K562 (cell line): ENCODE data around the gene ATL2. TPM values are rescaled to one million over a fixed set of nuclear protein-coding genes. Genes with fewer than 3 reads are reported as not detected.
A peak's percentile ranks its signal among the peaks of the same experiment; 100 is the strongest.

Experiments
- ADNP ChIP-seq: fragments of 200-800 bp; sonication (Bioruptor generic); IDR thresholded peaks from 2 replicates; pipeline ENCODE4 v1.6.1; 2016; ENCODE audit warnings: missing genetic modification characterization, missing compliant biosample characterization
- CBX1 ChIP-seq: sonication (generic); IDR thresholded peaks from 2 replicates; pipeline ENCODE4 v1.6.1; 2016; ENCODE audit warnings: antibody characterized with exemption, low read depth, mild to moderate bottlenecking
- E2F5 ChIP-seq: sonication (generic); formaldehyde crosslinking; IDR thresholded peaks from 2 replicates; pipeline ENCODE4 v1.8.0; 2022; ENCODE audit warnings: mild to moderate bottlenecking, missing genetic modification reagents
- E2F6 ChIP-seq, 2 experiments: IDR thresholded peaks; 2 replicates each; pipeline ENCODE4 v1.6.1; 2011; ENCODE audit warnings: borderline replicate concordance in 1 of 2, control low read depth in 1 of 2, low read depth in 1 of 2, low read length in 1 of 2, mild to moderate bottlenecking in 1 of 2, mixed read lengths in 1 of 2, moderate library complexity in 1 of 2; ENCODE audit not compliant: insufficient read depth in 1 of 2, insufficient read length in 1 of 2, poor library complexity in 1 of 2, severe bottlenecking in 1 of 2; ENCODE audit errors: extremely low read depth in 1 of 2
- FOSL1 ChIP-seq: fragments of 200-800 bp; sonication (Bioruptor generic); conservative IDR thresholded peaks from 2 replicates; pipeline ENCODE4 v1.6.1; 2016; ENCODE audit warnings: missing genetic modification characterization, missing compliant biosample characterization
- GMEB1 ChIP-seq: fragments of 250-450 bp; sonication (Bioruptor Pico); IDR thresholded peaks from 2 replicates; pipeline ENCODE4 v1.4.0; 2020; ENCODE audit warnings: mild to moderate bottlenecking
- HNRNPLL ChIP-seq: fragments of 200-400 bp; formaldehyde crosslinking; IDR thresholded peaks from 2 replicates; pipeline ENCODE4 v1.6.1; 2017; ENCODE audit warnings: low read length, low read depth, mild to moderate bottlenecking; ENCODE audit not compliant: poor library complexity, severe bottlenecking
- LCOR ChIP-seq: sonication (generic); formaldehyde crosslinking; IDR thresholded peaks from 2 replicates; pipeline ENCODE4 v1.8.0; 2022; ENCODE audit warnings: mild to moderate bottlenecking, missing genetic modification reagents
- LEF1 ChIP-seq: fragments of 450-650 bp; IDR thresholded peaks from 2 replicates; pipeline ENCODE4 v1.6.1; 2016; ENCODE audit warnings: mild to moderate bottlenecking
- NR2C2 ChIP-seq, 2 experiments: fragments of 200-800 bp in 1 of 2; sonication (Bioruptor generic) in 1 of 2; sonication (generic) in 1 of 2; formaldehyde crosslinking in 1 of 2; IDR thresholded peaks; 2 replicates each; pipeline versions ENCODE4 v1.6.1 to v1.8.0; 2016 to 2022; ENCODE audit warnings: mild to moderate bottlenecking in 1 of 2, missing compliant biosample characterization in 1 of 2, missing genetic modification characterization in 1 of 2, missing genetic modification reagents in 1 of 2
- PML ChIP-seq: IDR thresholded peaks from 2 replicates; pipeline ENCODE4 v1.6.1; 2012; ENCODE audit warnings: low read length, inconsistent platforms
- POU5F1 ChIP-seq: fragments of 150-350 bp; IDR thresholded peaks from 2 replicates; pipeline ENCODE4 v1.6.1; 2014; ENCODE audit warnings: borderline replicate concordance, low read length, low read depth, mild to moderate bottlenecking; ENCODE audit not compliant: partially characterized antibody
- PURB ChIP-seq: sonication (generic); formaldehyde crosslinking; IDR thresholded peaks from 2 replicates; pipeline ENCODE4 v1.9.0; 2021; ENCODE audit warnings: low read depth, mild to moderate bottlenecking, missing genetic modification reagents
- SFPQ ChIP-seq: fragments of 200-400 bp; formaldehyde crosslinking; IDR thresholded peaks from 2 replicates; pipeline ENCODE4 v1.6.1; 2017; ENCODE audit warnings: mild to moderate bottlenecking, low read depth, low read length, moderate library complexity
- SIN3B ChIP-seq: fragments of 450-650 bp; IDR thresholded peaks from 2 replicates; pipeline ENCODE4 v1.6.1; 2017; ENCODE audit warnings: low read depth, mild to moderate bottlenecking, moderate library complexity
- SMARCA4 ChIP-seq: fragments of 450-650 bp; IDR thresholded peaks from 2 replicates; pipeline ENCODE4 v1.6.1; 2016
- SNIP1 ChIP-seq: fragments of 450-650 bp; IDR thresholded peaks from 2 replicates; pipeline ENCODE4 v1.7.1; 2017; ENCODE audit warnings: low read depth, mild to moderate bottlenecking
- SUPT5H ChIP-seq: fragments of 450-650 bp; IDR thresholded peaks from 2 replicates; pipeline ENCODE4 v1.6.1; 2016
- TSC22D4 ChIP-seq: fragments of 450-650 bp; IDR thresholded peaks from 2 replicates; pipeline ENCODE4 v1.6.1; 2016; ENCODE audit warnings: missing genetic modification characterization, missing biosample characterization, control low read depth
- ZNF444 ChIP-seq: fragments of 250-450 bp; sonication (Bioruptor Pico); IDR thresholded peaks from 2 replicates; pipeline ENCODE4 v1.4.0; 2020; ENCODE audit warnings: mild to moderate bottlenecking, moderate library complexity
- ZNF764 ChIP-seq: fragments of 250-450 bp; sonication (Bioruptor Pico); IDR thresholded peaks from 2 replicates; pipeline ENCODE4 v1.4.0; 2020; ENCODE audit warnings: low read depth, mild to moderate bottlenecking, moderate library complexity
- ZNF79 ChIP-seq: fragments of 250-450 bp; sonication (Bioruptor Pico); IDR thresholded peaks from 2 replicates; pipeline ENCODE4 v1.4.0; 2020; ENCODE audit warnings: low read depth, mild to moderate bottlenecking, moderate library complexity
- polyA plus RNA-seq, 8 experiments: library from polyadenylated mRNA; depleted of rRNA in 4 of 8; stranded (reverse) in 5 of 8; unstranded in 3 of 8; fragments of >200 nt; fragmentation: Nextera tagmentation in 2 of 8; fragmentation: Illumina TruSeq in 1 of 8; extraction: Ambion mirVana in 2 of 8; extraction: Trizol in 1 of 8; gene quantifications; 2 replicates each; pipeline versions ENCODE4 v1.2.1 to v1.2.3, GENCODE V29; 2011 to 2014; ENCODE audit warnings: inconsistent platforms in 1 of 8, missing spikeins in 1 of 8
- total RNA-seq, 7 experiments: library from RNA; depleted of rRNA in 6 of 7; stranded (reverse); fragments of >200 nt in 6 of 7; fragmentation: Illumina TruSeq in 2 of 7; extraction: Trizol in 2 of 7; gene quantifications; 2 replicates each; pipeline versions ENCODE4 v1.2.1 to v1.2.3, GENCODE V29; 2011 to 2021; ENCODE audit warnings: low replicate concordance in 1 of 7

The ATL2 gene
- total and polyA plus RNA-seq, 9 of the 15 experiments (the other 6 are each of a cell fraction or from before 2014, with no cell fraction given): 12.0 to 80.8 (median 70.2) TPM

- TF ChIP-seq SFPQ: no peak
- TF ChIP-seq SIN3B: peak; percentile 96
- peak; percentile 78 for TF ChIP-seq LEF1
- TF ChIP-seq POU5F1: no peak
- no peak for TF ChIP-seq ZNF79 (CRISPR knock-in tag)
- no peak for TF ChIP-seq SNIP1
- TF ChIP-seq ADNP (tag): no peak
- peak in 1 of 2 experiments; percentile 45 for TF ChIP-seq E2F6 (IDR thresholded peaks at IDR 0.05; ENCODE audit: borderline replicate concordance in 1 of 2, extremely low read depth in 1 of 2, insufficient read depth in 1 of 2, insufficient read length in 1 of 2, low read depth in 1 of 2, low read length in 1 of 2, poor library complexity in 1 of 2, severe bottlenecking in 1 of 2)
- TF ChIP-seq ZNF764: no peak
- peak; percentile 52; the same call in 1 of the 2 replicates for TF ChIP-seq PML
- no peak for TF ChIP-seq ZNF444
- TF ChIP-seq GMEB1 (CRISPR knock-in tag): peak; percentile 68; the same call in 1 of the 2 replicates
- peak; percentile 44; the same call in 1 of the 2 replicates for TF ChIP-seq TSC22D4 (tag)
- TF ChIP-seq FOSL1 (tag): 0 out of 2 replicates have a peak, but pooled peaks have one; percentile 13
- TF ChIP-seq CBX1: peak; percentile 63; the same call in 1 of the 2 replicates
- TF ChIP-seq NR2C2 (CRISPR knock-in tag; IDR thresholded peaks at IDR 0.05): no peak
- TF ChIP-seq NR2C2 (tag; IDR thresholded peaks at IDR 0.05): peak; percentile 66; the same call in 1 of the 2 replicates
- no peak for TF ChIP-seq PURB (CRISPR knock-in tag)
- 0 out of 2 replicates have a peak, but pooled peaks have one; percentile 28 for TF ChIP-seq E2F5 (CRISPR knock-in tag)
- TF ChIP-seq SMARCA4: 0 out of 2 replicates have a peak, but pooled peaks have one; percentile 42
- no peak for TF ChIP-seq HNRNPLL
- TF ChIP-seq SUPT5H: peak; percentile 89
- TF ChIP-seq LCOR (CRISPR knock-in tag): peak; percentile 86; the same call in 1 of the 2 replicates
Measured at GRCh38 chr2:38377050-38377828, at the start of gene ATL2 (continued).
